Activated T-cell treated with anti-CD3 and anti-CD28 coated beads for 48 hours (primary cell): ENCODE data around the gene TFB2M.
"Not testable (repeated sequence)": the region's sequence is repeated elsewhere in the genome, so short reads cannot be mapped to it uniquely, and the experiment has no call there.

Experiments
- DNase-seq: peaks from one replicate; pipeline ENCODE4 v3.0.0-alpha.2; 2020; ENCODE audit warnings: low read depth

TFB2M gene

DNA sequence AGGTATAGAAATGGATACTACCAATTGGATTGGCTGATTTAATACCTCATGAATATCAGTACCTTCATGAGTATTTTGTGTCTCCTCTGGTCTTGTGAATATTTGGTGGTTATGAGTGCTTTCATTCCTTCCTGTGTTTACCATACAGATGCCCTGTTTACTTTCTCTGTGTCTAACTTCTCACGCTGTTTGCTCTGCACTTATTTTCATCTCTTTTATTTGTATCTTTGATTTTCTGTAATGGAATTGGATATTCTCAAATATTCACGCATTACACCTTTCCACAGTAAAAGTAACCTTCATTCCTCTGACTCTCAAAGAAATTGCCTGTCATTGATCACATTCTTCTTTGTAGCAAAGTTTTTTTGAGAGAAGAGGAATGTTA lies 17.0 kb upstream of the TFB2M start:
- no peak for DNase-seq

DNA sequence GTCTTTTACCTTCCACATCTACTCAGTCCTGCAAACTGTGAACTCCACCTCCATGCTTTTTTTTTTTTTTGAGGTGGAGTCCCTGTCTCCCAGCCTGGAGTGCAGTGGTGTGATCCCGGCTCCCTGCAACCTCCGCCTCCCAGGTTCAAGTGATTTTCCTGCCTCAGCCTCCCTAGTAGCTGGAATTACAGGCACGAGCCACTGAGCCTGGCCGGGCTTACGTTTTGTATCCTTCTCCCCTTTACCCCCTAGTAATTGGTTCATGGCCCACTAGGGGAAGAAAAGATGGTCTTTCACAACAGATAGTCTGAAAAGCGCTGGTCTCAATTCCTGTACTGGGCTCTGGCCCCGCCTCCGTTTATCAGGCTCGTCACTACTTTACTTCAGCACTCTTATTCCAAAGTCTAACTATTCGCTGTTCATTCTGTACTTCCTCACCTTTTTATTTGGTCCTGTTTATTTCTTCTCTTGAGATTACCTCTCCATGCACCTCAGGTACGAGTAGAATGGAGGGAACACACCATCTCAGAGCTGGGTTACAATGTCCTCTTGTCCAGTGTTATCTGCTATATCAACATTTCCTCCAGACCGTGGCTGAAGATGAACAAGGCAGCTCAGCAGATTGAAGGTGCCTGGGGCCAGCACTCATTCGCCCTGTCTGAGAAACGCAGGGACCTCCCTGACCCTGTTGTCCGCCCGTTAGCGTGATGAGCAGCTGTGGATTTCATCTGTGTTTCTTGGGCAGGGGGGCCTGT lies 16.4 kb upstream of the TFB2M start:
- no peak for DNase-seq

DNA sequence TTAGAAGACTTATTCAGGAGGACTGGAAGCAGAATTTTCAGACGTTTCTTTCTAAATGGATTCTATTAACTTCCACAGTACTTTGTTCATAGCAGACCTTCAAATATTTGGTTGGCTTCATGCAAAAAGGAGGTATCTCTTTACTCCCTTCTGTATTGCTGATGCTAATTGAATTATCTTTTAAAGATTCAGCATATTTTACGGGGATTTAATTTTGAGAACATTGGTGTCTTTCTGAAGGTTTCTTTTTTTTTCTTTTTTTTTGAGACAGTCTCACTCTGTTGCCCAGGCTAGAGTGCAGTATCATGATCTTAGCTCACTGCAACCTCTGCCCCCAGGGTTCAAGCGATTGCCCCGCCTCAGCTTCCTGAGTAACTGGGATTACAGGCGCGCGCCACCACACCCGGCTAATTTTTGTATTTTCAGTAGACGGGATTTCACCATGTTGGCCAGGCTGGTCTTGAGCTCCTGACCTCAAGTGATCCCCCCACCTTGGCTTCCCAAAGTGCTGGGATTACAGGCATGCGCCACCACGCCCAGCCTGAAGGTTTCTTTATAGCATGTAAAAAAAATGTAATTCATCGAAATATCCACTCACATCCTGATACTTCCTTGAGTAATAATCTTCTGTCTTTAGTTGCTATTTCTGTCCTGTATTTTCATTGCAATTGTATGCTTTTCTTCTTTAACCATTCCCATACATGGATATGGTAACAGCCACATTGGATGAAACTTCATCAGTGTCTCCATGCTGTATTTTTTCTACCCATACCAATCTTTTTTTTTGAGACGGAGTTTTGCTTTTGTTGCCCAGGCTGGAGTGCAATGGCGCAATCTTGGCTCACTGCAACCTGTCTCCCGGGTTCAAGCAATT lies 14.7 kb upstream of the TFB2M start:
- DNase-seq = no peak

DNA sequence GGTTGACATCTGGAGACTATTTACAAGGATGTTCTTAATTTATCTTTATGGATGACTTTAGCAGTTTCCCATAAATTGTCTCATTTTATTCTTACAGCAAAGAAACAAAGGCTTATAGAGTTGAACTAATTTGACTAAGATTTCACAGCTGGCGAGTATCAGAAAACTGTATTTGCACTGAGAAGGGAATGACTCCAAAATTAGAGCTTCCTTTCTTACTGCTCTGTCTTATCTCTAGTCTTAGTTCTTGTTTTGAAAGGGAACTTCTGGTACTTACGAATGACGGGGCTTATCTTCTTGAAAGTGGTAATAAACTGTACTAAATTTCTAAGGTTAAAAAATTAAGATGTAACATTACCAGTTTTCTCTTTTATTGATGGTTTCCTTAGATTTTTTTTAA lies 13.8 kb upstream of the TFB2M start:
- DNase-seq = no peak

- no peak for DNase-seq
These were observed 11.7 kb upstream of the TFB2M start for GRCh38 chr1:246577720-246578106.

GRCh38 chr1:246577082-246577719 lies 11.1 kb upstream of the TFB2M start:
- DNase-seq = no peak

DNA sequence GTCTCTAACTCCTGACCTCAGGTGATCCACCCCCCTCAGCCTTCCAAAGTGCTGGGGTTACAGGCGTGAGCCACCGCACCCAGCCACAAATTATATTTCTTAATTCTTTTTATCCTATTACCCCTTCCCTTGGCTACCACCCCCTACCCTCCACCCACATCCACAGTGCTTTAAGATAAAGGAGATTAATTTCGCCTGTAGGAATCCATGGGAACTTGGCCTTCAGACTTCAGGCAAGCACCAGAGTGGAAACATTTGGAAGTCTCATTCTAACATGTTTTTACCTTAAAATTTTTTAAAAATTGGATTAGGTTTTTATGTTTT lies 10.6 kb upstream of the TFB2M start:
- no peak for DNase-seq

DNA sequence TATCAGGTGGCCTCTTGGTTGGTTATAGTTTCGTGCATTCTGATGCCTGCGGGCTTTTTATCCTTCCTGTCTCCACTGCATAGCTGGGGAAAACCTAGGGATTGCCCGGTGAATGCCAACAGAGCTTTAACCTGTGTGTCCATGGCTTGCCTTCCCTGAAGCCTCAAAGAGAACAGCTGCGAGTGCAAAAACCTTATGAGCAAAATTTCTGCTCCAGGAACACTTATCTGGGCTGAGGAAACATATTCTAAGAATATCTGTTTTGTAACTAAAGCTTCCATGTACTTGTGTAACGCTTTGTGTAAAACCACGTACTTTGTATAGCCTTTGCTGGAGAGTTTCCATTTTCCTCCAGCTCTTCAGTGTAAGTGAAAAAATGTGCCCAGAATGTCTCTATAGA lies 7.4 kb upstream of the TFB2M start:
- DNase-seq = no peak

DNA sequence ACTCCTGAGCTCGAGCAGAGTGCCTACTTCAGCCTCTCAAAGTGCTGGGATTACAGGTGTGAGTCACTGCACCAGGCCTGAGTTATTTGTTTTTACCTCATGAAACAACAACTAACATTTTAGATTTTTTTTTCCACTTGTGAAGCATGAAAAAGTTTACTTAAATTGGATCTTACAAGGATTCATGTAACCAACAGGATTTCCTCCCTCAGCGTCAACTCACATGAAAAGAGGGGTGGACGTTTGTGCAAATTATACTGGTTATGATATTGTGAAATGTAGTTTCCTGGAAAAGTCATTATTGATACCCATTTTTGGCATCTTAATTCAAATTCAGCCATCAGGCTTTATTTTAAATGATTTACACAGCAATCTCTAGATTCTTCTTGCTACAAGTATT lies 6.7 kb upstream of the TFB2M start:
- no peak for DNase-seq

GRCh38 chr1:246571953-246572352 lies 5.9 kb upstream of the TFB2M start:
- DNase-seq = no peak

DNA sequence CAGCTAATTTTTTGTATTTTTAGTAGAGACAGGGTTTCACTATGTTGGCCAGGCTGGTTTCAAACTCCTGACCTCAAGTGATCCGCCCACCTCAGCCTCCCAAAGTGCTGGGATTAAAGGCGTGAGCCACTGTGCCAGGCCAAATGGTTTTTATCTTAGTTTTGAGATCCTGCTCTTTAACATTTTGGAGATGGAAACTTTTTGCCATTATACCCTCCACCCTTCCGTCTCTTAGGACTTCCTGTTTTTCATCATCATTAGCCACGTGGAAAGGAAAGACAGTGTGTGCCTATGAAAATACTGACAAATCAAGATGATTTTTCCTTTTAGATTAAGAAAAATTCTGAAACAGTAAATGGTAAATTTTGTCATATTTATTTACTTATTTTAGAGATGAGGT lies 5.2 kb upstream of the TFB2M start:
- not testable (repeated sequence) for DNase-seq

- DNase-seq = no peak
These were observed 3.5 kb upstream of the TFB2M start for GRCh38 chr1:246569248-246570238.

GRCh38 chr1:246567646-246568235 lies 1.7 kb upstream of the TFB2M start:
- no peak for DNase-seq

- DNase-seq = no peak
These were observed 968 bp upstream of the TFB2M start for GRCh38 chr1:246566813-246567645.

DNA sequence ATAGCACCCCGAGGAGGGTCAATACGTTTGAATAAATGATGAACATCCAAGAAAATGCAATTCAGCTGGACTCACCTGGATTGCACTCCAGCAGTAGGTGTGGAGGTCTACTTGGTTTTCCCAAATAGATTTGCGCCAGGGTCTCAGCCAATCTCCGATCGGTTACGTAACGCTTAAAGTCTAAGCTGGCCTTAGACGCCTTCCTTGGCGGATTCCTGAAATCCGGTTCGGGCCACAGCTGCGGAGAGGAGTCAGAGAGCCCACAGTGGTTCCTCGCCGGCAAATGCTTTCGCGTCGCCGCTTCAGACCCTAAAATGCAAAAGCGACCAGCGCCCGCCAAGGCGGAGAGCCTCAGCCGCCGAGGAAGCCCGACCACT lies 322 bp downstream of the TFB2M start:
- DNase-seq = no peak

DNA sequence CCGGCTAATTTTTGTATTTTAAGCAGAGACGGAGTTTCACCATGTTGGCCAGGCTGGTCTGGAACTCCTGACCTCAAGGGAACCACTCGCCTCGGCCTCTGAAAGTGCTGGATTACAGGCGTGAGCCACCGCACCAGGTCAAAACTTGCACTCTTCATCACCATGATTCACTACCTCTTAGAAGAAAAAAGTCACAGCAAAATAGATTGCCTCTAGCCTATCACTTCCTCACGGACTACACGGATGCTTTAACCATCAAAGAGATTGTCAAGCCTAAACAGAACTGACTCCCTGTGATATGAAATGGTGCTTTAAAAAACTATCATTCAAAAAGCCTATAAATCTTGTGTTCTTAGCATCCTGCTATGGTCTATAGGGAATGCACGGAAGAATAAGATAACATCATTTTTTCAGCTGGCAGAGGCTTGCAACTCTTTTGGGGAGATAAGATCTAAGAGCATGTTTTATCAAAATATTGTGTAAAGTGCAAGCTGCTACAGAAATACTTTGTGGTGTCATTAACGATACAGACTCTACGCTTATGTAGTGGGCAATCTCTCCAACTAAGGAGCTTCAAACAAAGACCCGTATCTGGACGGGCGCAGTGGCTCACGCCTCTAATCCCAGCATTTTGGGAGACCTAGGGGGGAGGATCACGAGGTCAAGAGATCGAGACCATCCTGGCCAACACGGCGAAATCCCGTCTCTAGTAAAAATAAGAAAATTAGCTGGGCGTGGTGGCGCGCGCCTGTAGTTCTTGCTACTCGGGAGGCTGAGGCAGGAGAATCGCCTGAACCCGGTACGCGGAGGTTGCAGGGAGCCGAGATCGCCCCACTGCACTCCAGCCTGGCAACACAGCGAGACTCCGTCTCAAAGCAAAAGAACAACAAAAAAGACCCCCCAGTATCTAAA lies 966 bp downstream of the TFB2M start:
- DNase-seq = no peak

DNA sequence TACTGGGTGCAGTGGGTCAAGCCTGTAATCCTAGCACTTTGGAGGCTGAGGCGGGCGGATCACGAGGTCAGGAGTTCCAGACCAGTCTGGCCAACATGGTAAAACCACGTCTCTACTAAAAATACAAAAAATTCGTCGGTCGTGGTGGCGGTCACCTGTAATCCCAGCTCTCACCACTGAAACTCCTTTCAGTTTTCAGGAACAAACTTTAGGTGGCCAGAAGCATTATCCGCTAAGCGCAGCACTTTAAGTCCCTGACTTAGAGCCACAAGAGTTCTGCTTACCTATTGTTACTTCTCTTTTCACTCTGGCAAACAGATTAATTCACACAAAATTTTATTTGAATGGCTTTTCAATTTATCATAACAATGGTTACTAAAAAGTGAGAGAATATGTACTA lies 5.2 kb downstream of the TFB2M start:
- DNase-seq = not testable (repeated sequence)

DNA sequence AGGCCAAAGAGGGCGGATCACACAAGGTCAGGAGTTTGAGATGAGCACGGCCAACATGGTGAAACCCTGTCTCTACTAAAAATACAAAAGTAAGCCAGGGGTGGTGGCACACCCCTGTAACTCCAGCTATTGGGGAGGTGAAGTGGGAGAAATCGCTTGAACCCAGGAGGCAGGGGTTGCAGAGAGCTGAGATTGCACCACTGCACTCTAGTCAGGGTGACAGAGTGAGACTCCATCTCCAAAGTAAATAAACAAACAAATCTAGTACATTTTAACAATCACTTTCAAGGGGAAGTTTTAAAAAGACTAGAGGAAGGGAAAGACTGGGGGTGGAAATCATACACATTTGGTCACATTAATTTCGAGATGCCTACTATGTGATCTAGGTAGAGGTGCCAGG lies 6.8 kb downstream of the TFB2M start:
- DNase-seq = no peak

GRCh38 chr1:246558041-246558440 lies 8.0 kb downstream of the TFB2M start:
- no peak for DNase-seq

- no peak for DNase-seq
These were observed 11.9 kb downstream of the TFB2M start for GRCh38 chr1:246554201-246554600.
